GM19328 (cell line): ENCODE measurements around the gene SLC6A6.

ENCODE experiments used
- ATAC-seq: cut with Tn5 transposase; IDR thresholded peaks from one replicate; pipeline ENCODE4 v1.9.1; 2021; ENCODE audit warnings: mild to moderate bottlenecking, moderate library complexity; ENCODE audit not compliant: unreplicated experiment

The SLC6A6 gene

GRCh38 chr3:14402304-14402811 is at the start of gene SLC6A6:
SLC6A6 (plus strand) TSS chr3:14402606; CDS start chr3:14443635, 41,029 bp downstream.
- peak; percentile 77 for ATAC-seq

- no peak for ATAC-seq
These were observed 48.9 kb upstream of the SLC6A6 start for GRCh38 chr3:14353502-14353901.

- ATAC-seq, result no peak
These were observed 44.9 kb upstream of the SLC6A6 start for GRCh38 chr3:14357463-14357862.

- ATAC-seq, result no peak
These were observed 43.8 kb upstream of the SLC6A6 start for GRCh38 chr3:14358426-14359211.

- ATAC-seq, result no peak
These were observed 43.1 kb upstream of the SLC6A6 start for GRCh38 chr3:14359348-14359747.

GRCh38 chr3:14360123-14360881 is 42.1 kb upstream of the SLC6A6 start:
- no peak for ATAC-seq

GRCh38 chr3:14361068-14361677 is 41.2 kb upstream of the SLC6A6 start:
- ATAC-seq, result no peak

- ATAC-seq, result no peak
These were observed 39.5 kb upstream of the SLC6A6 start for GRCh38 chr3:14362890-14363289.

GRCh38 chr3:14363379-14363778 is 39.0 kb upstream of the SLC6A6 start:
- no peak for ATAC-seq

- ATAC-seq, result no peak
These were observed 38.4 kb upstream of the SLC6A6 start for GRCh38 chr3:14363991-14364390.

- no peak for ATAC-seq
These were observed 37.7 kb upstream of the SLC6A6 start for GRCh38 chr3:14364580-14365292.

- ATAC-seq, result no peak
These were observed 36.2 kb upstream of the SLC6A6 start for GRCh38 chr3:14366248-14366647.

- no peak for ATAC-seq
These were observed 35.2 kb upstream of the SLC6A6 start for GRCh38 chr3:14366915-14367823.

- no peak for ATAC-seq
These were observed 34.3 kb upstream of the SLC6A6 start for GRCh38 chr3:14368146-14368545.

GRCh38 chr3:14368885-14369284 is 33.5 kb upstream of the SLC6A6 start:
- no peak for ATAC-seq

- ATAC-seq, result no peak
These were observed 32.4 kb upstream of the SLC6A6 start for GRCh38 chr3:14369675-14370669.

GRCh38 chr3:14370720-14371572 is 31.5 kb upstream of the SLC6A6 start:
- no peak for ATAC-seq
